Skin epidermis (tissue), 12 donors: ENCODE measurements around the gene PPP6R3.
A peak's percentile ranks its signal among the peaks of the same experiment; 100 is the strongest.

ENCODE experiments used
- H3K27ac ChIP-seq, 21 experiments: fragments of 200-600 bp; sonication (generic) in 11 of 21; one replicate each; pipeline ENCODE4 v1.5.0; 2020; ENCODE audit warnings: mild to moderate bottlenecking in 3 of 21, inconsistent platforms in 2 of 21, moderate library complexity in 2 of 21
- H3K4me3 ChIP-seq, 7 experiments: fragments of 200-600 bp; sonication (generic) in 2 of 7; one replicate each; pipeline ENCODE4 v1.5.0; 2020; ENCODE audit warnings: inconsistent platforms in 2 of 7, mild to moderate bottlenecking in 2 of 7, moderate library complexity in 1 of 7

PPP6R3 gene

DNA sequence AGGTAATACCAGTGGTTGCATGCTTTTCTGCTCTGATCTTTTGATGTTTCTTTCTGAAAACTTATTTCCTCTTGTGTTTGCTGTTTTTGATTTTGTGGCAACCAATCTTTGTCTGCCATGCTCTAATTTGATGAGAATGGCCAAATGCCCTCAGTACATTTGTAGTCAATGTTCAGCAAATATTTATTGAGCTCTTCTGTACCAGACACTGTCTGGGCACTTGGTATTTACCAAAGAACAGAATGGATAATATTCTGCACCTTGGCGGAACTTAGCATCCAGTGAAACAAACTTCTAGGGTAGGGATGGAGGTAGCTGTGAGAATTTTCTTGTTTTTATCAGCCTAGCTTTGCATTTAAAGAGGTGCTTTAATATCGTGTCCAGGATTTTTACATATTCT lies 19.6 kb downstream of the PPP6R3 start:
- Histone ChIP-seq H3K27ac (peak overlapping the region in 1 of 21 experiments; percentile 5), H3K4me3 (no peak overlapping the region)

DNA sequence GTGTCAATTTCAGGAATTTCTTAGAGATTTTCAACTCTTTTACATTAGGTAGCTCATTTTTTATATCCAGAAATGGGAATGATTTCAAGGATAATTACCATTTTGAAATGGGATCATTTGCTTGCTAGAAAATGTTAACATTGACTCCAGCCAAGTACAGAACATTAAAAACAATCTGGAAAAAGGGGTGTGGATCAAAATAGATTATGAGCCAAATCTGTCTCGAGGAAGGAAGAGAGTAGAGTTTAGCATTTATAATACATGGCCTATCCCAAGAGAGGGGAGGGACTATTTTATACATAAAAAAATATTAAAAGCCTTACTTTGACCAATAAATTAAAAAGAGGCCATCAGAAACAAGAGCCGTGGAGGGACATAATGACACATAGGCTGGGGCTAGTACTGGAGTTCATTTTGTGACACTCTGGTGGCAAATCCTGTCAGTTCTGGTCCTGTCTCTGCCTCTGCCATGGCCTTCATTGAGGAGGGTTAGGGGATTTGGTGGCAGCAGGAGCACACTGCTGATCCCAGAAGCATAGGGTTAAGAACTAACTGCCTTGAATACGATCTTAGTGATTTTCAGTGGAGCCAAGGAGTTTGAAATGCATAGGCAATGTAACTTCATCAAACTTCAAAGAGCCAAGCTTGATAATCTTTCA lies 20.4 kb downstream of the PPP6R3 start:
- Histone ChIP-seq H3K27ac (peak overlapping the region in 2 of 21 experiments; percentile 53 to 69), H3K4me3 (no peak overlapping the region)

DNA sequence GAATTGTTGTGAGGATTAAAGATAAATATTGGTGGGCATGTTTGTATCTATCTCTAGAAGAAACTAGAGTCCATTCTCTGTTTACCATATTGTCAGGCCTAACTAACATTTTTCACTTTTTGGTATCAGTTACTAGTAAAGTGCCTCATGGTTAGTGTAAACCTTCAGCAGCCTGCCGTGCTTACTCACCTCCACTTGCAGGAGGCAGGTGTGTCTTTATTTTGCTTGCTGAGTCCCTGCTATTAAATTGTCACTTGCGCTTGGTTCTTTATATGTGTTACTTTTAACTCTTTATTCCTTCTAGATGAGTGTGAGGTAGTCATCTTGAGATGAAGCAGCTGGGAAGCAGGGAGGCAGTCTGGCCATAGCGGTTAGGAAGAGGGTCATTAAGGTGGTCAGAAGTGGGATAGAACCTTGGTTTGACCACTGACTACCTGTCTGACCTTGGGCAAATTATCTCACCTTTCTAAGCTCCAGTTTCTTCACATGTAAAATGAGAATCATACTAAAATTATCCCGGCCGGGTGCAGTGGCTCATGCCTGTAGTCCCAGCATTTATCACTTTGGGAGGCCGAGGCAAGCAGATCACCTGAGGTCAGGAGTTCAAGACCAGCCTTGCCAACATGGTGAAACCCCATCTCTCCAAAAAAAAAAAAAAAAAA lies 21.2 kb downstream of the PPP6R3 start:
- Histone ChIP-seq H3K4me3 (no peak overlapping the region), H3K27ac (peak overlapping the region in 2 of 21 experiments; percentile 53 to 69)

GRCh38 chr11:68488623-68489022 lies 28.1 kb downstream of the PPP6R3 start:
- H3K4me3 ChIP-seq: no peak overlapping the region

DNA sequence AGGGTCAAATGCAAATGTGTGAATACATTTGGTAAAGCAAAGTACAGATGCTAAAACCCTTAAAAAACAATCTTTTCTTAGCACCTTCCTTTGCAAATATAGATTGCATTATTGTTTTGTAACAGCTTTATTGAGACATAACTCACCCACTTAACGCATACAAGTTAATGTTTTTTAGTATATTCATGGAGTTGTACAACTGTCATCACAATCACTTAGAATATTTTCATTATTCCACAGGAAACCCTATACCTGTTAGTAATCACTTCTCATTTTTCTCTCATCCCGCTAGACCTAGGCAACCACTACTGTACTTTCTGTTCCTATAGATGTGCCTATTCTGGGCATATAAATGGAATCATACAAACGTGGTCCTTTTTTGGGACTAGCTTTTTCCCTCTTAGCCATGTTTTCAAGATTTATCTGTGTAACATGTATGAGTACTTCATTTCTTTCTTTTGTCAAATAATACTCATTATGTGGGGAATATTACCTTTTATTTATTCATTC lies 34.7 kb downstream of the PPP6R3 start:
- no peak overlapping the region for H3K27ac ChIP-seq

More at GRCh38 chr11:68488623-68489022, 28.1 kb downstream of the PPP6R3 start:
- no peak overlapping the region for H3K27ac ChIP-seq

GRCh38 chr11:68495872-68496271 lies 35.3 kb downstream of the PPP6R3 start:
- Histone ChIP-seq H3K27ac (no peak overlapping the region), H3K4me3 (no peak overlapping the region)

More for the DNA sequence above, 34.7 kb downstream of the PPP6R3 start:
- no peak overlapping the region for H3K4me3 ChIP-seq

DNA sequence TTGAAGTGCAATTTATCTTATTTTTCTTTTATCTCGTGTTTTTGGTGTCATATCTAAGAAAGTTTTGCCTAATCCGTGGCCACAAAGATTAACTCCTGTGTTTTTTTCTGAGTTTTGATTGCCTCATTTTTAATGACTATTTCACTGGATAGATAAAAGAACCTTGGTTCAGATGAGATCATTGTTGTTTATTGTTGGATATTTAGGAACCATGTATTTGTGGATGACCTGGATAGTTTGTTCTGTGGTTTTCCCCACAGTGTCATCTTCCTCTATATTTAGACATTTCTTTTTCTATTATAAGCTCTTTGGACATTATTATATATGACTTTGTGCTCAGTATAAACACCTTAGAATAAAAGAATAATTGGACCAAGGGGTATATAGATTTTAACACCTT lies 37.2 kb downstream of the PPP6R3 start:
- no peak overlapping the region for H3K4me3 ChIP-seq
- H3K27ac ChIP-seq: no peak overlapping the region

GRCh38 chr11:68498321-68498720 lies 37.8 kb downstream of the PPP6R3 start:
- no peak overlapping the region for H3K27ac ChIP-seq
- H3K4me3 ChIP-seq: no peak overlapping the region

DNA sequence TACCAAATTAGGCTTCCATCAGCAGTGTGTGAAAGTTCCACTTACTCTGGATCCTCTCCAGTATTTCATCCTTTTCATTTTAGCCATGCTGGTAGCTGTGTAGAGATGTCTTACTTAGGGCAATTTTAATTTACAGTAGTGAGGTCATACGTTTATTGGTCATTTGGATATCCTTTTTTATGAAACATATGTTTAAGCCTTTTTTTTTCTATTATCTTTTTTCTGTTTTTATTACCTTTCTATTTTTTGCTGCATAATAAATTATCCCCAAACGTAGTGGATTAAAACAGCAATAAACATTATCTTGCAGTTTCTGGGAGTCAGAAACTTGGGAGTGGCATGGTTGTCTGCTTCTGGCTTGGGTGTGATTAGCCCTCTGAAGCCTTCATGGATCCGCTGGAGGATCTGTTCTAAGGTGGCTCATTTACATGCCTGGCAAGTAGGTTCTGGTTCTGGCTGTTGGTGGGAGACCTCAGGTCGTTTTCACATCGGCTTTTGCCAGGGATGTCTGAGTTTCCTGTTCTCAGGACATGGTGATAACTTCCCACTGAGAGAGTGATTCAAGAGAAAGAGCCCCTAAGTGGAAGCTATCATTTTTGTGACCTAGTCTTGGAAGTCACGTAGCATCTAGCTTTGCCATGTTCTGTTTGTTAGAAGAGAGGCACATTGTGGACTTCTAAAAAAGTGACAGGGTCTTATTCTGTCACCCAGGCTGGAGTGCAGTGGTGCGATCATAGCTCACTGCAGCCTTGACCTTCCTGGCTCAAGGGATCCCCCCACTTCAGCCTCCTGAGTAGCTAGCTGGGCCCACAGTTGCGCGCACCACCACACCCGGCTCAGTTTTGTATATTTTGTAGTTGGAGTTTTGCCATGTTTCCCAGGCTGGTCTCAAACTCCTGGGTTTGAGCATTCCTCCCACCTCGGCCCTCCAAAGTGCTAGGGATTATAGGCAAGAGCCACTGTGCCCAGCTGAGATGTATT lies 38.6 kb downstream of the PPP6R3 start:
- H3K4me3 ChIP-seq: no peak overlapping the region
- no peak overlapping the region for H3K27ac ChIP-seq

DNA sequence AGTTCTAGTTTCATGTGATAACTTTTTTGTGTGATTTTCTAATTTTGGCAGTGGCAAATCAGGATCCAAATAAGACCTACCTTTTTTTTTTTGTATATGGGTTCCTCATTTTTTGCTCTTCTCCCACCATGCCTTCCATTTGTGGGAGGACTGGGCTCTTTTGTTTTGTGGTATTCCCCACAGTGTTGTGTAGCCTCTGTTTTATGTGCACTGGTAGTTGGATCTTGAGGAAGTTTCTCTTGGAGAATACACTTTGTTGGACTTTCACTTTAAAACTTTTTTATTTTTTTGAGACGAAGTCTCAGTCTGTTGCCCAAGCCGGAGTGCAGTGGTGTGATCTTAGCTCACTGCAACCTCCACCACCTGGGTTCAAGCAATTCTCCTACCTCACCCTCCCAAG lies 39.7 kb downstream of the PPP6R3 start:
- Histone ChIP-seq H3K4me3 (no peak overlapping the region), H3K27ac (no peak overlapping the region)

GRCh38 chr11:68501813-68502212 lies 41.3 kb downstream of the PPP6R3 start:
- no peak overlapping the region for H3K27ac ChIP-seq

GRCh38 chr11:68503251-68503687 lies 42.7 kb downstream of the PPP6R3 start:
- no peak overlapping the region for H3K4me3 ChIP-seq
- H3K27ac ChIP-seq: peak overlapping the region in 2 of 21 experiments; percentile 19 to 44

More at GRCh38 chr11:68501813-68502212, 41.3 kb downstream of the PPP6R3 start:
- no peak overlapping the region for H3K4me3 ChIP-seq

DNA sequence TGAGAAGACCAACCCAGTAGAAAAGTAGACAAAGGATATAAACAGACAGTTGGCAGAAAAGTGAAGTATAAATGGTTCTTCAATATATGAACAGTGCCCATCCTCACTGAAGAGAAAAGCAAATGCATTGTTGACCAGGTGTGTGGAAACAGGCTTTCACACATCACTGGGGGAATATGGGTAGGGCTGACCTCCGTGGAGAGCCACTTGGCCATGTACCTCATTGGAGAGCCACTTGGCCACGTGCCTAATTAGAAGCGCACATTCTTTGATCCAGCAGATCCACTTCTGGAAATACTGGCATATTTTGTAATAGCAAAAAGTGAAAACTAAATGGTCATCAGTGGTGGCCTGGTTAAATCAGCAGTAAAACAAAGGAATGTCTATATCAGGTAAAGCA lies 43.2 kb downstream of the PPP6R3 start:
- H3K27ac ChIP-seq: no peak overlapping the region
- no peak overlapping the region for H3K4me3 ChIP-seq

DNA sequence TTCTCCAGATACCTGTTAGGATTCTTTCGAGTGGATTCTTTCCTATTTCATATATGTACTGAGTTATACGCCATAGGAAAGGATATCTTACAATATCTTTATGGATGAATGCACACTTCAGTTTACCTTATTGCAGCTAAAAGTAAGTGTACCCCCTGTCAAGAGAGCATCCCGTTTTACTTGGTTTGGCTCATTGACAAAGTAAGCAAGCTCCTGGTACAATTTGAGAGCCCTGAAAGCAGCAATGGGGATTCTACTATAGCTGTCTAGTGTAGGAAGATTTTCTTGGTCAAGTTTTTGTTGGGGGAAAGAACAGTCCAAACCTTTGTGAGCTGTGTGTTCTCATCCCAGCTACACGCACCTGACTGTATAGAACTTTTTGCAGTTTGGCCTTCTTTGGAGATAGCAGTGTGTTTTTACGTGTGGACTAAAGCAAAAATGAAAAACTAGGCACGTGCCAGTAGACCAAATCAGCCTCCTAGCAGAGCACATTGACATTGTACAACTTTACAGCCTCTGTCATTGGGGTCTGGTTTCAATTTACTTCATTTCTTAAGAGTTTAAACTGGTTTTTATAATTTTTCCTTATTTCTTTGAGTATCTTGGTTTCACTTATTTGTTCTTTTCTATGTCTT lies 44.0 kb downstream of the PPP6R3 start:
- H3K27ac ChIP-seq: peak overlapping the region in 1 of 21 experiments; percentile 6
- no peak overlapping the region for H3K4me3 ChIP-seq

- no peak overlapping the region for H3K27ac ChIP-seq
- H3K4me3 ChIP-seq: no peak overlapping the region
Observed at GRCh38 chr11:68505596-68505995, 45.0 kb downstream of the PPP6R3 start.

GRCh38 chr11:68506908-68507307 lies 46.4 kb downstream of the PPP6R3 start:
- no peak overlapping the region for H3K27ac ChIP-seq
- H3K4me3 ChIP-seq: no peak overlapping the region

GRCh38 chr11:68508425-68508824 lies 47.9 kb downstream of the PPP6R3 start:
- H3K4me3 ChIP-seq: no peak overlapping the region
- H3K27ac ChIP-seq: no peak overlapping the region

- Histone ChIP-seq H3K4me3 (no peak overlapping the region), H3K27ac (no peak overlapping the region)
Observed at GRCh38 chr11:68509066-68509465, 48.5 kb downstream of the PPP6R3 start.

DNA sequence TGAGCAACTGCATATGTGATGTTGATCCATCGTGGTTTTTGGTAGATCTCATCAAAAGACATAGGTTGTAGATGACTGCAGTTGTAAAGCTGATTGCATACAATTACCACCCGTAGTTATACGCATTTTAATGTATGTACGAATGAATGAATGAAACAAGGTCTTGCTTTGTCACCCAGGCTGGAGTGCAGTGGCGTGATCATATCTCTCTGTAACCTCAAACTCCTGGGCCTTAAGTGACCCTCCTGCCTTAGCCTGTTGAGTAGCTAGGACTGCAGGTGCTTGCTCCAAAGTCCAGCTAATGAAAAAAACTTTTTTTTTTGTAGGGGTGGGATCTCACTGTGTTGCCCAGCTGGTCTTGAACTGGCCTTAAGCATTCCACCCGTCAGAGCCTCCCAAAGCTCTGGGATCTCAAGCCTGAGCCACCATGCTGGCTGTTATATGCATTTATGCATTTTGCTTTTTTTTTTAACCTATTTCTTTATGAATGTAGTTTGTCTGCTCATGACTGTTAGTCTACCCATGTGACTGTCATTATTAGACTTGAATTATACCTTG lies 53.5 kb downstream of the PPP6R3 start:
- H3K27ac ChIP-seq: no peak overlapping the region
- H3K4me3 ChIP-seq: no peak overlapping the region
